ENCODE results near the gene ABCC6.
"Not testable (repeated sequence)": the region's sequence is repeated elsewhere in the genome, so short reads cannot be mapped to it uniquely, and the experiment has no call there.

ABCC6 gene

DNA sequence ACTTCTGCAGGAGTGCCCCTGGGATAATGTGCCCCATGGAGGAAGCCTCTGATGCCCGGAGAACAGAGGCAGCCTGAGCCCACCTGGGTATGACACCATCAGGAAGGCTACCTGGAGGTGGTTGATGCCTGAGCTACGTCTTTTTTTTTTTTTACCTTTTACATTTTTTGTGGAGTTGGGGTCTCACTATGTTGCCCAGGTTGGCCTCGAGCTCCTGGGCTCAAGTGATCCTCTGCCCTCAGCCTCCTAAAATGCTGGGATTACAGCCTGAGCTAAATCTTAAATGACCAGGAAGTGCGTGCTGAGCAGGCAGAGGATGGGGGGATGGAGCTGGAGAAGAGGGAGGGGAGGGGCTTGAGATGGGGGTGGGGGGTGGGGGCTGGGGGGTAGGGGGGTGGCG is 32.7 kb downstream of the ABCC6 start:
- DNase-seq (ENCODE audit: low spot score) = no peak

DNA sequence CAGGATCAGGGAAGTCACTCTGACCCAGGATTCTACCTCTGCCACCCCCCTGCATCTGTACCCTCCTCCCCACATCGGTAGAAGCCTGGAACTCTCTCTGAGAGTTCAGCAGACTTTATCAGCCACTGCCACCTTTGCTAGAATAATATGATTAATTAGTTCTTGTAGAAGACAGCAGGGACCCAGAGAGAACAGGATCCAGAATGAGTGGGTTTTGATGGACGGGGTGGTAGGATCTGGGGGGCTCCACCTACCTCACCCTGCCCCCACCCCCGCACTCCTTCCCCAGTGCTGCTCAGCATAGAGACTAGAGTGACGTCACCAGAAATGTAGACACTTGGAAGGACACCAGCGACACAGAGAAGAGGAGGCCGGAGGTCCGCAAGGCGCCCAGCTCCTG is 33.5 kb downstream of the ABCC6 start:
- DNase-seq (ENCODE audit: low spot score) = no peak

- no peak for DNase-seq (ENCODE audit: low spot score)
Observed at GRCh38 chr16:16188827-16189226, 34.5 kb downstream of the ABCC6 start.

GRCh38 chr16:16186820-16187219 is 36.5 kb downstream of the ABCC6 start:
- no peak for DNase-seq (ENCODE audit: low spot score)

DNA sequence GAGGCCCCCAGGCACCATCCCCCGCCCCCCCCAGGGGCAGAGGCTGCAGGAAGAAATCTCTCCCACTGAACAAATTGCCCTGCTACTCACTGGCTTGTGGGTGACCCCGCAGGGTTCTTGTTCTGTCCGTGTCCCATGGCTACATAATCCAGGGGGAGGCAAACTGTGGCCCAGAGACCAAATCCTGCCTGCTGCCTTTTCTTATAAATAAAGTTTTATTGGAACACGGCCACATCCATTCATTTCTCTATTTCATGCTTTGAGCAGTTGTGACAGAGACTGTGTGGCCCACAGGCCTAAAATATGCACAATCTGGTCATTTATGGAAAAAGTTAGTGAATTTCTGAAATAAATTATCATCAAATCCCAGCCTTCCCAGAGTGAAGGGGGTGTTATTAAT is 38.2 kb downstream of the ABCC6 start:
- no peak for DNase-seq (ENCODE audit: low spot score)

DNA sequence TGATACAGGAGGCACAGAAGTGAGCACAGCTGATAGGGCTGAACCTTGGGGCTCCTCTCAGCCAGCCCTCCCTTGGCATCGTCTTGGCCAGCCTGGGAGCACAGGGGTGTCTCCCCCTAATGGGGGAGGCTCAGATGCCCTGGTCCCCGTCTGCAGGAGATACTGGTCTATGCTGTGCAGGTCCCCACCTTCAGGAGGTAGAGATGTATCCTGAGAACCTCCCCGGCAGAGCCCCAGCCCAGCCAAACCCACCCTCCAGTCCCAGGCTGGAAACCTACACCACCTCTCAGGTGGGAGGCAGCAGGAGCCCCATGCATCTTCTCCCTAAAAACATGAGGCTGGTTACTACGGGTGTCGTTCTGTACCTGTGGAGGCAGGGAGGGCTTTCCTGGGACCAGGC is 38.7 kb downstream of the ABCC6 start:
- DNase-seq (ENCODE audit: low spot score) = no peak

DNA sequence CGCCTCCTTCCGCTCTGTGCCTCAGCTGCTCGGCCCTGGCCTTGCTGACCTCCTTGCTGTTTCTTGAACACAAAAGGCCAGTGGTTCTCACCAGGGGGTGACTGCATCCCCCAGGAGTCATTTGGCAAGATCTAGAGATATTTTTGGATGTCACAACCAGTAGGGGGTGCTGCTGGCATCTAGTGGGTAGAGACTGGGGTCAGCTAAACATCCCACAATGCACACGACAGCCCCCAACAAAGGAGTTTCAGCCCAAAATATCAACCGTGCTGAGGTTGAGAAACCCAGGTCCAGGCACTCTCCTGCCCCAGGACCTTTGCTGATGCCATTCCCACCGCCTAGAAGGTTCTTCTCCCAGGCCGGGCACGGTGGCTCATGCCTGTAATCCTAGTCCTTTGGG is 39.7 kb downstream of the ABCC6 start:
- no peak for DNase-seq (ENCODE audit: low spot score)

- DNase-seq (ENCODE audit: low spot score) = no peak
Observed at GRCh38 chr16:16182918-16183317, 40.4 kb downstream of the ABCC6 start.

- DNase-seq (ENCODE audit: low spot score) = not testable (repeated sequence)
Observed at GRCh38 chr16:16181748-16182147, 41.5 kb downstream of the ABCC6 start.

GRCh38 chr16:16178455-16179162 is 44.7 kb downstream of the ABCC6 start:
- no peak for DNase-seq (ENCODE audit: low spot score)

- DNase-seq (ENCODE audit: low spot score) = no peak
Observed at GRCh38 chr16:16176328-16176727, 47.0 kb downstream of the ABCC6 start.

GRCh38 chr16:16175296-16175695 is 48.0 kb downstream of the ABCC6 start:
- DNase-seq (ENCODE audit: low spot score) = no peak

DNA sequence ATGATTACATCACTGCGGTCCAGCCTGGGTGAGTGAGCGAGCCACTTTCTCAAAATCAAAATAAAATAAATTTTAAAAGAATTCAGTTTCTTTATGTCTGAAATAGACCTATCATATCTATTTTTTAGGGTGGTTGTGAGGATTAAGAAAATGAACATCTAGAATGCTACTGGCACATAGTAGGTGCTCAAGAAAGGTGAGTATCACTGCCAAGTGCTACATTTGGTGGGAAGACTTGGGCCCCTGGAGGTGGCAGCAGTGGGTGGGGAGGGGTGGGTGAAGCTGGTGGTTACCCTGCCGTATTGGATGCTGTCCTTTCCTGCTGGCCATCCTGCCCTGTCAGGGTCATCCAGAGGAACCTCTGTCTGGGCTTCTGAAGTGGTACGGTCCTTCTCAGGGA is 50.3 kb downstream of the ABCC6 start:
- no peak for DNase-seq (ENCODE audit: low spot score)

DNA sequence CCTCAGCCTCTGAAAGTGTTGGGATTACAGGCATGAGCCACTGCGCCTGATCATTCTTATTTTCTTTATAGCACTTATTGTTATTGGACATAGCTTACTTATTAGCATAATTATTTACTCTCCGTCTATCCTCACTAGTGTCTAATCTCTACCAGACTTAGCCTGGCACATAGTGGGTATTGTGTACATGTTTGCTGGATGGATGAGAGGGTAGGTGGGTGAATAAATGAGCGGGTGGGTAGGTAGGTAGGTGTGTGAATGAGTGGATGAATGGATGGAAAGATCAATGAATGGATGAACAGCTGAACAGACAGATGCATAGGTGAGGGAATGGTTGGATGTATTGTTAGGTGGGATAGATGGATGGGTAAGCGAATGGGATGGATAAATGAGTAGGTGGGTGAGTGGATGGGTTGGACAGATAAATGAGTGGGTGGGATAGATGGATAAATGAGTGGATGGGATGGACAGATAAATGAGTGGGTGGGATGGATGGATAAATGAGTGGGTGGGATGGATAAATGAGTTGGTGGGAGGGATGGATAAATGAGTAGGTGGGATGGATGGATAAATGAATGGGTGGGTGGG is 51.9 kb downstream of the ABCC6 start:
- no peak for DNase-seq (ENCODE audit: low spot score)

DNA sequence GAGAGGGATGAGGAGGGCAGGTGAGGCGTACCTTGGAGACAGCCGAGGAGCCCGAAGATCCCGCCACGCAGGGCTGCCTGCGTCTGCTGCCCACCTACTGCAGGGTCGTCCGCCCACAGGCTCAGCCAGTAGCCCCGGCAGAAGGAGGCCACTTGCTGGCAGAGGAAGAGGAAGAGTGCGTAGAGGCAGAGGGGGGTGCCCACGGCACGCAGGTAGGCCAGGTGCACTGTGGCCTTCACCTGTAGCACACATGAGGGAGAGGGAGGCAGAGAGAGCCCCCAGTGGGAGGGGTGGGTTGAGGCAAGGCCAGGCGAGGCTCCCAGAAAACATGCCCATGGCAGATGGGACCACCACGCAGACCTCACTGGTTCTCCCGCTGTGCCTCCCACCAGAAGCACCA is 53.7 kb downstream of the ABCC6 start:
- DNase-seq (ENCODE audit: low spot score) = no peak

DNA sequence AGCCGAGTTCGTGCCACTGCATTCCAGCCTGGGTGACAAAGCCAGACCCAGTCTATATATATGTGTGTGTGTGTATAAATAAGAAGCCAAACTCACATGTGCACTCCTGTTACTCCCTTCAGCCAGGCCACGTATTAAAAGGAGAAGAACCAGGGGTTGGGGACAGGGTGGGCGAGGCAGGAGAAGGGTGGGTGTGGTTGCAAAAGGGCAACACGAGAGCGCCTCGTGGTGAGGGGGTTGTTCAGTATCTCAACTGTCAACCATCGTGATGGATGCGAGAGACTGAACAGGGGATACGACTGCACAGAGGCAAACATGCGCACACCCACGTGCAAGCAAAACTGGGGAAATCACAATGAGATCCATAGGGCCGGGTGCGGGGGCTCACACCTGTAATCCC is 54.9 kb downstream of the ABCC6 start:
- no peak for DNase-seq (ENCODE audit: low spot score)

DNA sequence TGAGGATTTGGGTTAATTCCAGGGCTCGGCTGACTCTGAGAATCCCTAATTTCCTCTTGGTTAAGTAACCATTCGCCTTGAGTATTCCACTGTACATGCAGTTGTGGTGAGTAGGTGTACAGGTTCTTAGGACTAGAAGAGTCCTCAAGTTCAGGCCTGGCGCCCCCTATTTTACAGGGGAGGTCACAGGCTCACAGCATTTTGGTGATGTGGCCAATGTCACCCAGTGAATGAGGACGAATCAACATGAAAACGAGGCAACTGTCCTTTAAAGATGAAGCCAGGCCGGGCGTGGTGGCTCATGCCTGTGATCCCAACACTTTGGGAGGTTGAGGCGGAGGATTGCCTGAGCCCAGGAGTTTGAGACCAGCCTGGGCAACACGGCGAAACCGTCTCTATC is 55.4 kb downstream of the ABCC6 start:
- DNase-seq (ENCODE audit: low spot score) = no peak

GRCh38 chr16:16166949-16167348 is 56.3 kb downstream of the ABCC6 start:
- no peak for DNase-seq (ENCODE audit: low spot score)

DNA sequence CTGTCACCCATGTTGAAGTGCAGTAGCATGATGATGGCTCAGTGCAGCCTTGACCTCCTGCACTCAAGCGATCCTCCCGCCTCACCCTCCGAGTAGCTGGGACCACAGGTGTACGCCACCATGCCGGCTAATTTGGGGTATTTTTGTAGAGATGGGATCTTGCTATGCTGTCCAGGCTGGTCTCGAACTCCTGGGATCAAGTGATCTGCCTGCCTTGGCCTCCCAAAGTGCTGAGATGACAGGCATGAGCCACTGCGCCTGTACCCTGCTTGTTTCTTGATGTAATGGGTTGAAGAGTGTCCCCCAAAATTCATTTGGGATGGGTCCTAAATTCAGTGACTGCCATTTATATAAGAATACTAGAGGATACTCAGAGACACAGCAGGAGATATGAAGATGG is 57.2 kb downstream of the ABCC6 start:
- no peak for DNase-seq (ENCODE audit: low spot score)

DNA sequence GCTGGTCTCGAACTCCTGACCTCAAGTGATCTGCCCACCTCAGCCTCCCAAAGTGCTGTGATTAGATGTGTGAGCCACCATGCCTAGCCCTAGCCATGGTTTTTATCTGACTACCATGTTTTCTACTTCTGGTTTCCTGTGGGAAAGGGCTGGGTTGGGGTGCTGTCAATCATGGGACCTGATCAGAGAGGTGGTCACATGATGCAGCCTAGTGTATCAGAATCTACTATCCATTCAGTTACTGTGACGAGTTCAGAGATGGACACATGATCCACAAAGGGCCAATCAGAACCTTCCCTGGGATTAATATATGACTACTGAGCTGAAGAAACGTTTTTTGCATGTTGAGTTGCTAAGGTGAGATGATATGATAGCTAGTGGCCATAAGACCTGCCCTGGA is 59.1 kb downstream of the ABCC6 start:
- DNase-seq (ENCODE audit: low spot score) = no peak

DNA sequence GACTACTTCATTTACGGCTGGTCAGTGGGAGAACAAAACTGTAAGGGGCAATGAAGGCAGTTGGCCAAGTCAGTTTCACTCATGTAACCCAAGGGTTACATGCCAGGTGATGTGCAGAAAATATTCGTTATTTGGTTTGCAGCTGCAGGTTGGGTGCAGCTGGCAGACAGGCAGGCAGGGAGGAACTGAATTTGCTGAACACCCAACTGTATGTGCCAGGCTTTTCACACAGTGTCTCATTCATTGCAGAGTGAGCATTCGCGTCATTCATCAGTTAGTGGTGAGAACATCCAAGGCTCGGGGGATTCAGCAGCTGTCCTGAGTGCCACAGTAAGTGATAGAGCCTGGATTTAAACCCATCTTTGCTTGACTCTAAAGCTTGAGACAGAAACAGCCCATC is 59.7 kb downstream of the ABCC6 start:
- no peak for DNase-seq (ENCODE audit: low spot score)

- no peak for DNase-seq (ENCODE audit: low spot score)
Observed at GRCh38 chr16:16163109-16163508, 60.2 kb downstream of the ABCC6 start.

GRCh38 chr16:16162591-16162990 is 60.7 kb downstream of the ABCC6 start:
- DNase-seq (ENCODE audit: low spot score) = no peak

DNA sequence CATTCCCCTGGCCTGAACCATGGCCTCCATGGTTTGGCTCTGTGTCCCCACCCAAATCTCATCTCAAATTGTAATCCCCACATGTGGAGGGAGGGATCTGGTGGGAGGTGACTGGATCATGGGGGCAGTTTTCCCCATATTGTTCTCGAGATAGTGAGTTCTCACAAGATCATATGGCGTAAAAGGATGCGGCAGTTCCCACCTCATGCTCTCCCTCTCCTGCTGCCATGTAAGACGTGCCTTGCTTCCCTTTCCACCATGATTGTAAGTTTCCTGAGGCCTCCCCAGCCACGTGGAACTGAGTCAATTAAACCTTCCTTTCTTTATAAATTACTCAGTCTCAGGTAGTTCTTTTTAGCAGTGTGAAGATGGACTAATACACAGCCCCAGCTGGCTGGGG is 61.5 kb downstream of the ABCC6 start:
- DNase-seq (ENCODE audit: low spot score) = not testable (repeated sequence)

Data from RKO (cell line).